ENCODE results near the gene PEMT. TPM values are rescaled to one million over a fixed set of nuclear protein-coding genes. Genes with fewer than 3 reads are reported as not detected.

Gene PEMT
- total and polyA plus RNA-seq, 2 of the 4 experiments (the other 2 are of a cell fraction): 23.3 to 49.5 TPM

DNA sequence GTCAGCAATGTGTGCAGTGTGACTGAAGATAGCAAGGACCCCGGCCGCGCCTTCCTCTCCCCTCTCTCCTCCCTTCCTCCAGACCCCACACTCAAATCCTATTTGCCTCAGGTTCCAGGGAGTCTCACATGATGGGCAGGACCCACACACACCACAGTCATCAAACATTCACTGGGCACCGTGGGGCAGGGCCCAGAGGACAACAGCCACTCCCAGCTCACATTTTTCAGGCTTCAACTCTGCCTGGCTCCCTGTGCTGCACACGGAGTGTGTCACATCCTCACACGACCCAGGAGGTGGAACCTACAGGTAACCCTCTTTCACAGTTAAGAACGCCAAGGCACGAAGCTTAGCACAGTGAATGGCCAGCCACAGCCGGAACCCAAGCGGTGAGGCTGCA is 30.5 kb downstream of the PEMT start:
- no peaks in the 10 kb centered on the region for H3K36me3 ChIP-seq (ENCODE audit: control insufficient read depth, insufficient read depth, low read length)
- no peak overlapping the region for H2BK5ac ChIP-seq (ENCODE audit: low read depth, low read length, poor library complexity, severe bottlenecking)
- H4K5ac ChIP-seq (ENCODE audit: low read depth, low read length): no peak overlapping the region
- CTCF ChIA-PET: no interaction called here
- H4K8ac ChIP-seq (ENCODE audit: low read depth in 2 of 2, low read length in 2 of 2): no peak overlapping the region
- no peak overlapping the region for H2BK20ac ChIP-seq (ENCODE audit: low read depth, low read length)
- H2BK15ac ChIP-seq (ENCODE audit: low read depth, low read length): no peak overlapping the region
- intact Hi-C loops (cut with micrococcal nuclease): no loop called here
- dilution Hi-C loops (cut with HindIII; ENCODE audit: low sequenced_read_pairs, unreplicated experiment): no loop called here
- H3K4me1 ChIP-seq (ENCODE audit: control insufficient read depth, insufficient read depth, low read length): no peaks in the 10 kb centered on the region
- H2AK9ac ChIP-seq (replicated peaks; ENCODE audit: low read depth, low read length, poor library complexity): peak overlapping the region; percentile 42
- no peak overlapping the region for H3K18ac ChIP-seq (ENCODE audit: low read depth, low read length)
- TF ChIP-seq CEBPB (IDR thresholded peaks at IDR 0.05; ENCODE audit: low read depth, low read length) (no peak), FOS (IDR thresholded peaks at IDR 0.05; ENCODE audit: low read depth, low read length) (no peak), RCOR1 (IDR thresholded peaks at IDR 0.05; ENCODE audit: insufficient replicate concordance, low read length) (no peak), BHLHE40 (IDR thresholded peaks at IDR 0.05; ENCODE audit: low read depth, low read length) (no peak), CTCF (conservative IDR thresholded peaks at IDR 0.05; ENCODE audit: low read depth, low read length) (no peak), MAZ (IDR thresholded peaks at IDR 0.05; ENCODE audit: borderline replicate concordance, low read depth, low read length) (no peak), SMC3 (IDR thresholded peaks at IDR 0.05; ENCODE audit: low read depth, low read length) (no peak), RAD21 (IDR thresholded peaks at IDR 0.05; ENCODE audit: low read length) (no peak), MAFK (IDR thresholded peaks at IDR 0.05; ENCODE audit: low read depth, low read length) (no peak), USF2 (IDR thresholded peaks at IDR 0.05; ENCODE audit: low read depth, low read length) (no peak), POLR2A (IDR thresholded peaks at IDR 0.05; ENCODE audit: low read depth, low read length) (no peak), MXI1 (IDR thresholded peaks at IDR 0.05; ENCODE audit: borderline replicate concordance, low read depth, low read length) (no peak), RFX5 (IDR thresholded peaks at IDR 0.05; ENCODE audit: low read depth, low read length) (no peak), NFE2L2 (IDR thresholded peaks at IDR 0.05; ENCODE audit: low read depth, low read length) (no peak), CHD1 (IDR thresholded peaks at IDR 0.05; ENCODE audit: low read depth, low read length) (no peak)
- H3K27me3 ChIP-seq (ENCODE audit: control insufficient read depth, insufficient read depth, low read length): no peaks in the 10 kb centered on the region
- no peaks in the 10 kb centered on the region; a peak in 1 of 4 replicates for H3K79me1 ChIP-seq (ENCODE audit: low read depth in 1 of 2, low read length in 2 of 2)
- H3K23ac ChIP-seq (ENCODE audit: low read depth, low read length): no peak overlapping the region
- DNase-seq (no peak), ATAC-seq (ENCODE audit: low read depth) (no peak)
- 90% methylated on average over 2 of the region's 10 CpGs; no CpG with 5 or more reads in 1 of the 2 experiments for WGBS, 2 experiments (ENCODE audit: extremely low coverage in 2 of 2, insufficient read length in 1 of 2)
- no peak overlapping the region for H4K91ac ChIP-seq (ENCODE audit: insufficient read depth, low read depth, low read length)
- no peak overlapping the region for H3K56ac ChIP-seq (ENCODE audit: extremely low read depth, insufficient read depth, low read length)
- H2AFZ ChIP-seq (replicated peaks; ENCODE audit: low read length, poor library complexity): no peak overlapping the region
- H3K9me1 ChIP-seq (ENCODE audit: insufficient read depth, low read length): no peaks in the 10 kb centered on the region
- no peak overlapping the region for H3K4me3 ChIP-seq (ENCODE audit: insufficient read depth, low read depth, low read length)
- peaks cover 10% of the 10 kb centered on the region; the same call in 1 of the 2 replicates for H4K20me1 ChIP-seq (ENCODE audit: insufficient read depth, low read length)
- POLR2A ChIA-PET (ENCODE audit: unreplicated experiment): interaction anchor here (0.6 kb wide), 1 partner anchor 17 kb away, joined by 4 read pairs; no protein-coding TSS in a partner anchor
- H3K4me2 ChIP-seq (ENCODE audit: low read depth, low read length): no peak overlapping the region
- no peak overlapping the region for H3K27ac ChIP-seq (ENCODE audit: insufficient read depth, low read length)
- BruUV-seq (replicated peaks): no TSS peak
- no peak overlapping the region for H2BK120ac ChIP-seq (ENCODE audit: low read depth, low read length)
- no peak overlapping the region for H2AK5ac ChIP-seq (ENCODE audit: low read depth, low read length)
- H3K9me3 ChIP-seq (ENCODE audit: control insufficient read depth, insufficient read depth, low read length): no peaks in the 10 kb centered on the region
- H3K14ac ChIP-seq (replicated peaks; ENCODE audit: low read depth, low read length): no peak overlapping the region
- in situ Hi-C loops (cut with MboI; ENCODE audit: low sequenced_read_pairs): no loop called here
- H3K9ac ChIP-seq (ENCODE audit: low read depth, low read length): no peak overlapping the region
- H3K4ac ChIP-seq (ENCODE audit: low read depth, low read length): no peak overlapping the region

Measured in IMR-90 (cell line).